ENCODE data around the gene ANXA2R.

Gene ANXA2R

DNA sequence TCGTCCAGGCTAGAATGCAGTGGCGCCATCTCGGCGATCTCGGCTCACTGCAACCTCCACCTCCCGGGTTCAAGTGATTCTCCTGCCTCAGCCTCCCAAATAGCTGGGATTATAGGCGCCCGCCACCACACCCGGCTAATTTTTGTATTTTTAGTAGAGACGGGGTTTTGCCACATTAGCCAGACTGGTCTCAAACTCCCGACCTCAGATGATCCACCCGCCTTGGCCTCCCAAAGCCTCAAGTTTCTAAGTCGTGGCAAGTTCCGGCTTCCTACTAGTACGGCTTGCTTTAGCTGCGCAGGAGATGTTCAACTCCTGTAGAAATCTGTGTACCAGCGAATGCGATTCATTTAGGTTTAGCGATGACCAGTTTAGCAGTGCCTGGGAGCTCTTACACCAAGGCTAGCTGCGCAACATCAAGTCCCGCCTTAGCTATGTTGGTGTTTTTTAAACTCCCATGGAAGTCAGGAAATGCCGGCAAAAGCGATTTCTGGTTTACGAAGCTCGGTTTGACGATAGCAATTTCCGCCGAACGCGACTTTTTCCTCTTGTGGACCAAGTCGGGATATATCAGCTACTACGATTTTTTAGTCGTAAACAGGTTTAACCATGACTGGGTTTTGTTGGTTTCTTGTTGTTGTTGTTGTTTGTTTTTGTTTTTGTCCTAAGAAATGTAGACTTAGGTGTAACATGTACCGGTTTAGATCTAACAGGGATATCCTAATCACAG, 46.4 kb downstream of the ANXA2R start:
- TF ChIP-seq, protein P1, sequence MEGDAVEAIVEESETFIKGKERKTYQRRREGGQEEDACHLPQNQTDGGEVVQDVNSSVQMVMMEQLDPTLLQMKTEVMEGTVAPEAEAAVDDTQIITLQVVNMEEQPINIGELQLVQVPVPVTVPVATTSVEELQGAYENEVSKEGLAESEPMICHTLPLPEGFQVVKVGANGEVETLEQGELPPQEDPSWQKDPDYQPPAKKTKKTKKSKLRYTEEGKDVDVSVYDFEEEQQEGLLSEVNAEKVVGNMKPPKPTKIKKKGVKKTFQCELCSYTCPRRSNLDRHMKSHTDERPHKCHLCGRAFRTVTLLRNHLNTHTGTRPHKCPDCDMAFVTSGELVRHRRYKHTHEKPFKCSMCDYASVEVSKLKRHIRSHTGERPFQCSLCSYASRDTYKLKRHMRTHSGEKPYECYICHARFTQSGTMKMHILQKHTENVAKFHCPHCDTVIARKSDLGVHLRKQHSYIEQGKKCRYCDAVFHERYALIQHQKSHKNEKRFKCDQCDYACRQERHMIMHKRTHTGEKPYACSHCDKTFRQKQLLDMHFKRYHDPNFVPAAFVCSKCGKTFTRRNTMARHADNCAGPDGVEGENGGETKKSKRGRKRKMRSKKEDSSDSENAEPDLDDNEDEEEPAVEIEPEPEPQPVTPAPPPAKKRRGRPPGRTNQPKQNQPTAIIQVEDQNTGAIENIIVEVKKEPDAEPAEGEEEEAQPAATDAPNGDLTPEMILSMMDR (IDR thresholded peaks at IDR 0.05) = no peak
- H3K4me3 ChIP-seq = peak overlapping the region; percentile 71
- DNase-seq (ENCODE audit: low spot score) = no peak
- peak overlapping the region; percentile 92 to 93 for H3K27ac ChIP-seq

DNA sequence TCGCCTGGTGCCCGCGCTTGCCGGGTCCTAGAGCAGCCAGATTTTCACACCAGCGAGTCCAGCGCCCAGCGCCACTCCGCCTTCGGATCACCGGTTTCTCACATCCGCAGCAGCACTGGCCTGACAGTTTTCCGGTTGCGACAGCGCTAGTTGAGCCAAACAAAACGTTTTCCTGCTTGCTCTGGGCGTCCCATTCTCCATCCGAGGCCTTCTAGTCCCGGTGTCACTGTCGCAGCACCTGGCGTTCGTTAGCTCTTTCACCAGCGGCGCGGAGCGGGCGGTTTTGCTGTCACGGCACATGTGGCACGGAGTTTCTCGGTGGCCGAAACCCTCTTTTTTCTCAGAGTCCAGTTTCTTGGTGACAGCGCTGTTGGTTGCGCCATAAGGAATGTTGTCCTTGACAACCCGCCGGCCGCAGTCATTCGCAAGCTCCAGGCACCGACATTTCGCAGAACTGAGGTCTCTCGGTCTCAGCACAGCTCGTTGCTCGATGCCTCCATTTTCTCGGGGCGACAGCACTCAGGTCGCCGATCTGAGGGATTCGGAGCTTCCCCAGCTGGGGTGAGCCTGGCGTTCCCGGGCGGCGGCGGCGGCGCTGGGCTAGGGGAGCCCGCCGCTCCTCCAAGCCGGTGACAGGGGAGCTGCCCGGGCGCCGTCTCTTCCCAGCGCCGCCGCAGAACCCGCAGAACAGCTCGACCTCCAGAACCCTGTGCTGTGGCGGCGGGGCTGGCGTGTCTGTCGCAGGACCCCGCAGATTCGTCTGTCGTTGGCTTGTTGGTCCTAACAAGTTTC, 47.8 kb downstream of the ANXA2R start:
- TF ChIP-seq, protein P1 (IDR thresholded peaks at IDR 0.05) = no peak
- peak overlapping the region; percentile 71 for H3K4me3 ChIP-seq
- DNase-seq (ENCODE audit: low spot score) = peak; percentile 90
- H3K27ac ChIP-seq = peak overlapping the region; percentile 92 to 93

DNA sequence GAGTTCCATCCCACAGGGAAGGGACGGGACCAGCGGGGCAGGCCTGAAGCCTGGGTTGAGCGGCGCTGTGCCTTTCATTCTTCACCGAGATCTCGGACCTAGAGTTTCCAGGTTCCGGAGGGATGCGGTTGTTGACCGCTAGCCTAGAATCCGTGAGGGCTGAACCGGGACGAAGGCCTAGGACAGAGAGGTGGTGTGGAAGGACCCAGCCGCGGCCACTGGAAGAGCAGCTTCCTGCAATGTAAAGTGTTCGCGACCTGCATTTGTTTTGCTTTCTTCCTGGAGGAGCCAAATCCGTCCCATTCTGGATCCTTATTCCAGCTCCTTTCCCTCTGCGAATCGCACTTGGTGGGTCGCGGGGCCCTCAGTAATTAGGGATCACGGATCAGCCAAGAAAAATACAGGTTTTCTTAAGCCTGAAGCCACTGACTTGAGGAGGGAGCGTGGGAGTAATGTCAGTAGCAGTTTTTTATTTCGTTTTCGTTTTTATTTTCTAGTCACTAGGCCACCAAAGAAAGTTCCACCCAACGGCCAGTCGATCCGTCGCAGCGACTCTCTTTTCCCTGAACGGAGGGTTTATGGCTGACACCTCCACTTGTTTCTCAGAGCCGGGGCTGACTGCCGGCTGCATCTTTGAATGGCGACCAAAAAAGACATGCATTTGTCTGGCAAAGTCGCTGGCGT, 48.6 kb downstream of the ANXA2R start:
- DNase-seq (ENCODE audit: low spot score) = no peak
- H3K4me3 ChIP-seq = peak overlapping the region; percentile 71
- peak overlapping the region; percentile 92 to 93 for H3K27ac ChIP-seq
- TF ChIP-seq, protein P1 (IDR thresholded peaks at IDR 0.05) = no peak

DNA sequence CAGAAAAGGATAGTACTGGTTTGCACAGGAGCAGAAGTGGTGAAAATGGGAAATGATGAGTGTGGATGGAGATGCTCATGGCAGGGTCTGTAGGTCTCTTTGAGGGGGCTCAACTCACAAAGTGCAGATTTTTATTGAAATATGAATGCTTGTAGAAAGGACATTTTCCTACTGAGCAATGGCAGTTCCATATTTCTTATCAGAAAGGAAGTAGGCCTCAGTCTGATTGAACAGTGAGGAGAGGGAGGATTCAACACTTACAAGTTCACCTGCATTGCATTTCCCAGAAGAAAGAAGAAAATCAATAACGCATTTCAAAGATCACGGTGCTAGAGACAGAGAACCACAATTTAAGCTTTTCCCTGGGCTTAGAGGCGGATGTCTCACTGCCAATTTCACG, 49.2 kb downstream of the ANXA2R start:
- Histone ChIP-seq H3K27ac (peak overlapping the region; percentile 92 to 93), H3K4me3 (peak overlapping the region; percentile 71)
- DNase-seq (ENCODE audit: low spot score) = no peak
- TF ChIP-seq, protein P1 (IDR thresholded peaks at IDR 0.05) = no peak
